ENCODE results near the gene GRK6.

The GRK6 gene

GRCh38 chr5:177427211-177427822 is 841 bp downstream of the GRK6 start:
- DNase-seq = no peak

GRCh38 chr5:177427919-177428573 is 1.6 kb downstream of the GRK6 start:
- no peak for DNase-seq

- no peak for DNase-seq
Observed at GRCh38 chr5:177428574-177429217, 2.2 kb downstream of the GRK6 start.

- DNase-seq = peak; percentile 83
Observed at GRCh38 chr5:177429248-177430040, 3.0 kb downstream of the GRK6 start.

- peak; percentile 7 for DNase-seq
Observed at GRCh38 chr5:177430140-177430951, 3.9 kb downstream of the GRK6 start.

DNA sequence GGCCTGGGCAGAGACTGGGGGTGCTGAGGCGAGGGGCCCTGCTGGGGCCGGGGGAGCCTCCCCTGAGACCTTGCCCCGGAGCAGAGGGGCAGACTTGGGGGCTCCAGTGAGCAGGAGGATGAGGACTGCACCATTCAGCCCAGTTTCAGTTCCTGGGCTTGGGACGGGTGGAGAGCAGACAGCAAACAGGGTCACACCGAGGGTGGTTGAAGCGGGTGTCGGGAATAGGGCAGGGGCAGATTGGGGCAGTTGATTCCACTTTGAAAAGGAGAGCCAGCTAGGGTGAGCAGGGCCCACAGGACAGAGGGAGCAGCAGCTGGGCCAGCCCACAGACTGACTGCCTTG is 4.5 kb downstream of the GRK6 start:
- DNase-seq = peak; percentile 15

GRCh38 chr5:177431317-177432142 is 5.1 kb downstream of the GRK6 start:
- DNase-seq = peak; percentile 59

GRCh38 chr5:177432143-177432838 is 5.8 kb downstream of the GRK6 start:
- DNase-seq = peak; percentile 60

DNA sequence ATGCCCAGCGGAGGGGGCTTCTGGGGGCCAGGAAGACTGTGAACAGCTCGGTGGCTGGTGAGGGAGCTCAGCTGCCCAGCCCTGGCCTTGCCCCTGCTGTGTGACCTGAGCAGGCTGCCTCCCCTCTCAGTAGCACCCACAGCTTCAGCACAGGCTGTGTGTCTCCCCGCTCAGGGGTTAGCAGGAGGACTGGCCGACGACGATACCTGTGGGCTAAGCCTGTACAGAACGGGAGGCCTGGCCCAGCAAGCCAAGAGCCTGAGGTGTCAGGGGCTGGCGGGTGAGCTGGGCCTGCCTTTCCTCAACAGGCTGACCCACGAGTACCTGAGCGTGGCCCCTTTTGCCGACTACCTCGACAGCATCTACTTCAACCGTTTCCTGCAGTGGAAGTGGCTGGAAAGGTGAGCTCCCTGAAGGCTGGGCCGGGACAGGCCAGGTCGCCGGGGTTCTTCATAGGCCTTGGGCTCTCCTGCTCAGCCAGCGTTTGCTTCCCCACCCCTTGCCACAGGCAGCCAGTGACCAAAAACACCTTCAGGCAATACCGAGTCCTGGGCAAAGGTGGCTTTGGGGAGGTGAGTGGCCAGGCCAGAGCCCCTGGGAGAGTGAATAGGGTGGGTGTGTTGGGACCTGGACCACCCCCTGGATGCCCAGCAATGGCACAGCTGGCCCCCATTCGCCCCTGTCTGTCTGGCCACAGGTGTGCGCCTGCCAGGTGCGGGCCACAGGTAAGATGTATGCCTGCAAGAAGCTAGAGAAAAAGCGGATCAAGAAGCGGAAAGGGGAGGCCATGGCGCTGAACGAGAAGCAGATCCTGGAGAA is 6.6 kb downstream of the GRK6 start:
- no peak for DNase-seq

DNA sequence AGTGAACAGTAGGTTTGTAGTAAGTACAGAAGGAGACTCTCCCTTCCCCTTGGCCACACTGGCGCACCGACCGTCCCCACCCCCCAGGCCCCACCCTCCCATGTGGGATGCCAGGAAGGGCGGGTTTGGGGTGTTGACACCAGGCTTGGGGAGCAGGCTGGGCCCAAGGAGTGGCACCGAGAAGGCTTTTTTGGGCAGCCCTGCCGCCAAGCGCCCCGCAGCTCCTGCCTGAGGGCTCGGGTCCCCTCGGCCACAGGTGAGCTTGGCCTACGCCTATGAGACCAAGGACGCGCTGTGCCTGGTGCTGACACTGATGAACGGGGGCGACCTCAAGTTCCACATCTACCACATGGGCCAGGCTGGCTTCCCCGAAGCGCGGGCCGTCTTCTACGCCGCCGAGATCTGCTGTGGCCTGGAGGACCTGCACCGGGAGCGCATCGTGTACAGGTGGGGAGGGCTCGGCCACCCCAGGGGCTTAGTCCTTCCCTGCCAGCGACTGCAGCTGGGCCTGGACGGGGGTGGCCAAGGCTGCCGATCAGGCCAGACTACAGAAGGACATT is 7.3 kb downstream of the GRK6 start:
- DNase-seq = peak; percentile 3

DNA sequence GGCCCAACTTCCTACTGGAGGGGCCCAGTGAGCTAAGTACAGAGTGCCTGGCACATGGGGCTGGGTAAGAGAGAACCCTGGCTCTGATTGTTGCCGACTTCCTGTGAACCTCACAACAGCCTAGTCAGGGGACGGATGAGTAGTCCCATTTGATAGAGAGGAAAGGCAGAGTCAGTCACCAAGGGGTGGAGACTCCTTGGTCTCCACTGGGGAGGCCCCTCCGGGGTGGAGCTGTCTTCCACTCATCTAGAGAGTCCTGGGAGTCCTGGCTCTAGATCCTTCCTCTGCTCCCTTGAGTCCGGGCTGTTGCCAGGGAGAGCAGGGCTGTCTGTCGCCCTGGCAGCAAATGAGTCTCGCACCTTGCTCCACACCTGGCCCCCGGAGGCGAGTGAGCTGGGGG is 8.0 kb downstream of the GRK6 start:
- DNase-seq = peak; percentile 58

GRCh38 chr5:177434942-177435738 is 8.7 kb downstream of the GRK6 start:
- no peak for DNase-seq

DNA sequence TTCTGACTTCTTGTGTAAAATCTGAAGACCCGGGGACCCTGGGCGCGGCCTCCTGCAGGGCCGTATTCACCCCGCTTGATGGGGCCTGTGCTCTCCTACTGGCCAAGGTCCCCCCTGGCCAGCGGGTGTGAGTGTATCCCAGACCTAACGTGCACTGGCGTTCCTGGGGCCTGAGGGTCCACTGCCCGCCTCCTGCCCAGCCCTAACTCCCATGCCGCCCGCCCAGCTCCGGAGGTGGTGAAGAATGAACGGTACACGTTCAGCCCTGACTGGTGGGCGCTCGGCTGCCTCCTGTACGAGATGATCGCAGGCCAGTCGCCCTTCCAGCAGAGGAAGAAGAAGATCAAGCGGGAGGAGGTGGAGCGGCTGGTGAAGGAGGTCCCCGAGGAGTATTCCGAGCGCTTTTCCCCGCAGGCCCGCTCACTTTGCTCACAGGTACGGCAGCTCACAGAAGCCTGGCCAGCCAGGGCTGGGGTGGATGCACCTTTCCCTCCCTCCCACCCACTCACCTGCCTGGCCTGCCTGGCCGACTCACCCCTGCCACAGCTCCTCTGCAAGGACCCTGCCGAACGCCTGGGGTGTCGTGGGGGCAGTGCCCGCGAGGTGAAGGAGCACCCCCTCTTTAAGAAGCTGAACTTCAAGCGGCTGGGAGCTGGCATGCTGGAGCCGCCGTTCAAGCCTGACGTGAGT is 9.5 kb downstream of the GRK6 start:
- DNase-seq = peak; percentile 2

- DNase-seq = no peak
Observed at GRCh38 chr5:177437623-177438022, 11.1 kb downstream of the GRK6 start.

DNA sequence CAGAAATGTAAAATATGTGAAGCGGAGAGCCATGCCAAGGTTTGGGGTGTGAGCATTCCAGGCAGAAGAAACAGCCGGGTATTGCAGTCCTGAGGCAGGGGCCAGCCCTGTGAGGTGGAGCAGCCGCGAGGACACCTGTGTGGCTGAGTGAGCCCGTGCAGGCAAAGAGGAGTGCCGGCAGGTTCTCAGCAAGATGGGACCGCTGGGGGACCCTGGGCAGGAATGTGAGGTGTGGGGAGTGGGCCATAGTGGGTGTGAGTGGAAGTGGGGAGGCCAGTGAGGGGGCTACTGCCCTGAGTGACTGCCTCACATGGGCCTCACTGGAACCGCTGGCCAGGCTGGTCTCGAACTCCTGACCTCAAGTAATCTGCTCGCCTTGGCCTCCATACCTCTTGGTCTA is 12.0 kb downstream of the GRK6 start:
- no peak for DNase-seq

DNA sequence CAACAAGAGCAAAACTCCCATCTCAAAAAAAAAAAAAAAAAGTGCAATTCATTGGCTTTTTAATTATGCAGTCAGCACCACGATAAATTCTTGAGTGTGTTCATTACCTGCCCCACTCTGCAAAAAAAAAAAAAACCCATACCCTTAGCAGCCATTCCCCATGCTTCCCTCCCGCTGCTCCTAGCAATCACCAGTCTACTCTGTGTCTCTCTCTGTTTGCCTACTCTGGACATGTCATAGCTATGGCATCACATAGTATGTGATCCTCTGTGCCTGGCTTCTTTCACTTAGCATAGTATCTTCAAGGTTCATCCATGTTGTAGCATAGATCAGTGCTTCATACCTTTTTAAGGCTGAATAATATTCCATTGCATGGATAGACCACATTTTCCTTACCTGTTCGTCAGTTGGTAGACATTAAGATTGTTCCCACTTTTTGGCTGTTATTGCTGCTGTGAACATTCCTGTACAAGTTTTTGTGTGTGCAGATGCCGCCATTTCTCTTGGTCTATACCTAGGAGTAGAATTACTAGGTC is 13.1 kb downstream of the GRK6 start:
- no peak for DNase-seq

DNA sequence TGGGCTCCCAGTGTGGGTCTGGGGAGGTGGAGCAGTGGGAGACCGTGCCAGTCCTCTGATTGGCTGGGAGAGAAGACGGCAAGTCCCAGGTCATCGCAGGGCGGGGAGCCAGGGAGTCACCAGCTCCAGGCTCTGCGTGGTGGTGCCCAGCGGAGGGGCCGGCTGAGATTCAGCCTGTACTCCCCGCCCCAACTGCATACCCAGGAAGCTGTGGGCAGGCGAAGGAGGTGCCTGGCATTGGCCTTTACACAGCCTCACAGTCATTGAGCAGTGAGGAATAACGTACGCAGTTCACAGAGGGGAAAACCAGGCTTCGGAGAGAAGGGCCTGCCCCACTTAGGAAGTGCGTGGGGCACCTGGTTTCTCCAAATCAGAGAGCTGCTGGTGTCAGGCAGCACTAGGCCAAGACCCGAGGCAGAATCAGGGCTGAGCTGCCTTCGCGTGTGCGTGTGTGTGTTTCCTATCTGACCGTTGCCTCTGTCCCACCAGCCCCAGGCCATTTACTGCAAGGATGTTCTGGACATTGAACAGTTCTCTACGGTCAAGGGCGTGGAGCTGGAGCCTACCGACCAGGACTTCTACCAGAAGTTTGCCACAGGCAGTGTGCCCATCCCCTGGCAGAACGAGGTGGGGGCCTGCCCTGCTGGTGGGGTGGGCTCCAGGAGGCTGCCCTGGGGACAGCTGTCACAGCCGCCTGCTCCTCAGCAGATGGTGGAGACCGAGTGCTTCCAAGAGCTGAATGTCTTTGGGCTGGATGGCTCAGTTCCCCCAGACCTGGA is 13.9 kb downstream of the GRK6 start:
- DNase-seq = peak; percentile 55

All from stimulated activated CD4-positive, alpha-beta T cell treated with anti-CD3 and anti-CD28 coated beads, Interleukin-4, amount 100 ng/mL, for 1 hour (primary cell).